ENCODE results near the gene PTPN5.

Gene PTPN5

DNA sequence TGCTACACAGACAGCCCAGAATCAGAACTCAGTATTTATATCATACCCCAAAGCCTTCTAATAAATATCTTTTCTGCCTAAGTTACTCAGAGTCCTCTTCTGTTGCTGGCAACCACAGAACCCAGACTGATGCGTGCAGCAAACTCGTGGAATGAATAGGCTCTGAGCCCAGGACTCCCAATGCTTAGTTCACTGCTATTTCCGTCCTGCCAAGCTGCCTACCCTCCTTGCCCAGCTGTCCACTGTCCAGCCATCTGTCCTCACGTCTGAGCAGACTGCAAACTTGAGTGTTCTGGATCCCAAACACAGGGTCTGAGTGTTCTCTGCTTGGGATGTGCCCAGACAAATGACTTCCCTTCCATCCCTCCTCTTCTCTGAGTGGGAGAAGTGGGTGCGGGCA is 19.4 kb downstream of the PTPN5 start:
- no peak for DNase-seq

DNA sequence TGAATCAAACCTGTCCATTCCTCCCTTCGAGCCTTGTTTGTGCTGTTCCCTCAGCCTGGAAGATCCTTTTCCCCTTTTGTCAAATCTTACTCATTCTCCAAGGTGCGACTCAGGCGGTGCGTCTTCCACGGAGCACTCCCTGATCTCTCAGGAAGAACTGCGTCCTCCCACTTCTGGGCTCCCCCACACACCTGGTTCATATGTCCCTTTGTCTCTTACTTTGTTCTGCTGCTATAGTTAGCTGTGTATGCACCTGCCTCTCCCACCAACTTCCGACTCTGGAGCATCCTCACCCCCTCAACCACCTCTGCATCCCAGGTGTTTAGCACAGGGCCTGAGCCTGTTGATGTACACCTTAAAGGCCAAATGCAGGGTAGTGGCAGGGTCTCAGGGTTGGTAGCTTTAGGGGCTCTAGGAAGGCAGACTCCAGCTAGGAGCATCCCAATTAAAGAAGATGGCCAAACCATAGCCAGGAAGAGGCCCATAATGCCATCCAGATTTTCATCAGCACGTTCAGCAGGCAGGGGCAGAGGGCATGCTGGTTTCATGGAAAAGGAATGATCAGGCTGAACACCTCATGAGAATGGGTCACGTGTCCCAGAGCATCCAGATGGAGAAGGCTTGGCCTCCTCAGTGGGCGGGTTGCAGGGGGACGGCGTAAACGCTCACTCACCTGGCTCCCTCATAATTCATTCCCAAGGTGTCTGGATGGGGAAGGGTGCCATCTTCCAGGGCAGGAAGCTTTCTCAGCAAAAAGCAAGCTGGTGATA is 20.1 kb downstream of the PTPN5 start:
- no peak for DNase-seq

DNA sequence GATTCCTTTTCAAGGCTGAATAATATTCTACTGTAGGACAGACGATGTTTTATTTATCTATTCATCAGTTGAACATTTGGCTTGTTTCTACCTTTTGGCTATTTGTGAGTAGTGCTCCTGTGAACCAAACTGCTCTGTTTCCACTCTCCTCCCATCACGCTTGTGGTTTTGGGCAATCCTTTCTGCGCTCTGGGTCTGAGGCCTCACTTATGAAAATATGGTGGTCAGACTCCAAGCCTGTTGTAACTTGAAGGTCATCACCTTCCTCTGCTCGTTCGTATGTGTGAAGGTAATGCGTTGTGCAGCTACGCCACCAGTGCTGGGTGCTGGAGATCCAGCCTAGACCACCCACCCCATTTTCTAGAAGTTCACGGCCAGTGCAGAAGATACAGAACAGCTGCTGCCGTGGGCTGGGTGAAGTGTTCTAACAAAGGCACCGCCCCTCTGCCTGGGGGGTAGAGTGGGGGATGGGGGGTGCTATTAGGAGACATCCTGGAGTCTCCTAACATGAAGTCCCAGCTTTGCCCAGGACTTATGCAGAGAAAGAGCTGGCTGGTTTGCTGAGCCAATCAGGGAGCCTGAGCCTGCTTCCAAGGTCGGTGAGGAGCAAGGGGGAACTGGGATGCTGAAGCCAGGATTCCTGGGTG is 21.0 kb downstream of the PTPN5 start:
- no peak for DNase-seq

DNA sequence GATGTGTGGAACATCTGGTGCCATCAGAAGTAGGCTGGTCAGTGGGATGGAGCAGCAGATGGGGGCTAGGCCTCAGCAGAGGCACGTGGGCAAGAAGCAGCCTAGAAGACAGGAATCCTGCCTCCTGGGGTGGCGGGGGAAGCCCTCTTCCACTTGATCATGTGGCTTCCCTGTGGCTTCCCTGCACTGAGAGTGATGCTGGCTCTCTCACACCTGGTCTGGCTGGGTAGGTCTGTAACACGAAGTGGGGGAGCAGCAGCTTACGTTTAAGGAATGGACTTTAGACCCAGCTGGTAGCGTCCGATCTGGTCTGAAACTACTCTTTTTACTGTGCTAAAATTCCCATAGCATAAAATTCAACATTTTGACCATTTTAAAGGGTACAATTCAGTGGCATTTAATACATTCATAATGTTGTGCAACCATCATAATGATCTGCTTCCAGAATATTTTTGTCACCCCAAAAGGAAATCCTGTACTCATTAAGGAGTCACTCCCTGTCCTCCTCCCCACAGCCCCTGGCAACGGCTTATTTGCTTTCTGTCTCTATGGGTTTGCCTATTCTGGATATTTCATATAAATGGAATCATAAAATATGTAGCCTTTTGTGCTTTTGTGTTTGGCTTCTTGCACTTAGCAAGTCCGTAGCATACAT is 21.7 kb downstream of the PTPN5 start:
- no peak for DNase-seq

DNA sequence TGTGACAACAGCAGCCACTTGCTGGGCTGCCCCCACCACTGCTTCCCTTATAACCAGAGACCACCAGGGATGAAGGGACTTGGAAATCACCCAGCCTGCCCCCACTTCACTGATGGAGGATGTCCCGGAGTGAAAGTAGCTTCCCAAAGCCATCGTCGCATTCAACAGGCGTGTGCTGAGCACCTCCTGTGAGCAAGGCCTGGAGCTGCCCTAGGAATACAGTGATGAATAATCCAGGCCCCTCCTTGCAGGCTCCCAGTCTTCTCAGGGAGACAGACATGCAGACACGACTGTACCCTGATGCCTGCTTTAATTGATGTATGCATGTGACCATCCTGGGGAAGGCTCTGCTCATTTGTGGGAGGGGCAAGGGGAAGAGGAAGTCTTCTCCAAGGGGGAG is 22.6 kb downstream of the PTPN5 start:
- DNase-seq, result no peak

DNA sequence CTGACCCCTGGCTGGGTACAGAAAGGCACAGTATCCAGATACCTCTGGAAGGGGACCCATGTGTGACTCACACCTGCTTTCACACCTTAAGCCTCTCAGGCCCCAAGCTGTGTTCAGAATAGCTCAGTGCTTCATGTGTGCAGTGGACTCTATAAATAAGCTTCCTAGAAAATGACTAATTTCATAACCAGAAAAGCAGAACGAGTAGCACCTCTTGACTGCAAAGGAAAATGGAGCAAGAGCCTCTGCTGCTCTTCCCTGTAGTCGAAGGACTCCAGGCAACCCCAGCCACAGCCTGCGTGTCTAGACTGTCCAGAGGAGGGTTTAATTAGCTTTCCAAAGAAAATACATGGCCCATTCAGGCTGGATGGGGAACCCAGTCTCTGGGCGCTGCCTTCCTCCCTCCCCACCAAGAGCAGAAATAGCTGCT is 23.1 kb downstream of the PTPN5 start:
- no peak for DNase-seq

DNA sequence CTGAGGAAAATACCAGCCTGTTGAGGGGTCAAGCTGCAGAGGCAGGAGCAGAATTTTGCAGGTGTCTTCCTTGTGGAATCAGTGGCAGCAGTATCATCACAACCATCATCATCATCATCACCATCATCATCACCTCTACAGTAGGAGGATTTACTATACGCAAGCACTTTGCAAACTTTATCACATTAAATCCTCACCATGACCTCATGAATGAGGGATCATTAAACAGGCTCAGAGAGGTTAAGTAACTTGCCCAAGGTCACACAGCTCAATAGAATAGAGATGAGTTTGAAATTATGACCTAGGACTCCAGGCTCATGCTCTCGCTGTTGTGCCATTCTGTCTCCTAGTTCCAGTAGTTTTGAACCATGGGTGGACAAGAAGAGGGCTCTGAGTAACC is 25.6 kb downstream of the PTPN5 start:
- no peak for DNase-seq

DNA sequence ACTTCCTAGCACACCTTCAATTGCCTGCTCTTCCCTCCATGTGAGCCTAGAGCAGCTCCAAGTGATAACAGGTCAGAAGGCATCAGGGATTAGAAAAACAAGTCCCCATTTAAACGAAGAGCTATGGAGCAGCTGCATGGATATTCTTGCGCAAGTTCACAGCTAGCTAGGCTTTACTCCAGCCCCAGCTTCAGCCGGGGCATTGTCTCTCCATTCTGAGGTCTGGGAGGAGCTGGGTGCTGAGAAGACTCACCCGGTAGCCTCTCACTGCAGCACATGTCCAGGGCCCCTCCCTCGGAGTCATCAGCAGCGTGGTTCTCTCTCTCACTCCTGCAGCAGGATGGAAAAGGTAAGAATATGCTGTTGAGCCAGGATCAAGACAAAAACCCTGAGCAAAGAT is 26.0 kb downstream of the PTPN5 start:
- DNase-seq, result no peak

DNA sequence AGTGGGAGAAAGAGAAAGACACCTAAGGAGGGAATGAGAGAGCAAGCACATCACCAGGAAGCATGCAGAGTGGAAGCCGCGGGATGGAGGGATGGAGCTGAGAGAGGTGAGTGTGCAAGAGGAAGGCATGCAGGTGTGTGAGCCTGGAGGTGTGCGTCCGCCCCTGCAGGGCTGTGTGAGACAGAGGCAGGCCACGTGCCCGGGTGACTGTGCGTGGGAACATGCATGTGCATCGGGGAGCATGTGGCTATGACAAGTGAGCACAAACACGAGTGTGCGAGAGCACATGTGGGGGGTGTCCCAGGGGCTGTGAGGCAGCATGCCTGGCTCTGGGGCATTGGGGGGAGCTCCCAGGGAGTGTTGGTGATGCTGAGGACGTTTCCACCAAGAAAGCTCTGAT is 29.9 kb downstream of the PTPN5 start:
- DNase-seq, result no peak

DNA sequence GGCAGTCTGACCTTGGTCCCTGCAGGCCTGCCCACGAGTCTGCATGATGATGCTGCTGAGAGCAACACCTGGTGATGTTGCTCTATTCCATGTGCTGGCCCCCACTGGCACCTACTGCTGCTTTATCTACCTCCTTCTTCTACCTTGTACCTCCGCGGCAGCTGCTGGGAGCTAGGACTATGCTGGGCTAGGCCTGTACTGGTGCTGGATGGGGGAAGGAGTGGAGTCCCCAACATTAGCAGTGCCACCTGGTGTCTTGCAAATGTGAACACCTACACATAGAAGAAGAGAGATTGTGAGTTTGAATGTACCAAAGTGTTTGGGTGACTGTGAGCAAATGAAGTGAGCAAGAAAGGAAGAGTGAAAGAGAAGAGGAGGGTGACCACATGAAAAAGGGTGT is 30.5 kb downstream of the PTPN5 start:
- no peak for DNase-seq

DNA sequence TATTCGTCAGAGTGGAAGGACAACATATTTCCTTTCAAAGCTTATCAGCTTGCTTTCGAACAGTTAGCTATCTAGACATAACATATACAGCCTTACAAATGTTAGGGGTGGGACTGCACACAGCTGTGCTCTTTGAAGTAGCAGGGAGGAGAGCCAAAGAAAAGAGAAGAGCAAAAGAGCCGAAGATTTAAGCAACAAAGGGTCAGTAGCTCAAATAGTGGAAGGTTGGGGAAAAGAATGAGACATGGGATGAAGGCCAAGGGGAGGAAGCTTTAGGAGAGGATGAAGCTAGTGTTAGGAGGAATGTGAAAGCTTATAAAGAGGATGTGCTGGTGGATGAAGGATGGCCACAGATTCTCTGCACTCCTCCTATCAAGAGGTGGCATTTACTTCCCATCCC is 33.8 kb downstream of the PTPN5 start:
- DNase-seq, result no peak

DNA sequence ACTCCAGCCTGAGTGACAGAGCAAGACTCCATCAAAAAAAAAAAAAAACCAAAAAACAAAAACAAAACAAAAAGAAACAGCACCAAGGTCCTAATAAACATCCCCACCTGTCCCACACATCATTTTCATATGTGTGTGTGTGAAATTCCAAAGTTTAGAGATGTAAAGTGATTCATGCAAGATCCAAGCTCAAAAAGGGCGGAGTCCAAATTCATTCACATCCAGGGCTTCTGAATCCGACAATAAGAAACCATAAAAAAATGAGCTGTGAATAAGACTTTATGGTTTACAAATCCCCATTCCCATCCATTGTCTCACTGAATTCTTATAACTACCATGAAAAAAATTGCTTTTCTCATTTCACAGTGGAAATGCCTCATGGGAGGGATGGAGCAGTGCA is 34.7 kb downstream of the PTPN5 start:
- DNase-seq, result no peak

DNA sequence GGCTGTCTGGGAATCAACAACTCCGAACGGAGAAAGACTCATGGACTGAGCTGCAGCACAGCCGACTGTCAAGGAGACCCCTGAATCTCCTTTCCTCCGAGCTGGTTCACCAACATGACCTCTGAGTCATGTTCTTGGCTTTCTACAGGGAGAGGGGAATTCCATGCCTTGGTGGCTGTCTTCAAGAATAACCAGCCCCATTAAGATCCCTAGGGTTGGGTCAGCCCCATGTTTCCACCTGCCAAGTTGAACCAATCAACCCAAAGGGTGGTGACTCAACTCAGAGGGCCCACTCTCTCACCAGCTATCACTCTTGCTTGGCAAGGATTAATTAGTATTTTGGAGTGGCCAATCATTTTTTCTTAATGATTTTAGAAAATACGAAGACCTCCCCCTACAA is 37.3 kb downstream of the PTPN5 start:
- no peak for DNase-seq

DNA sequence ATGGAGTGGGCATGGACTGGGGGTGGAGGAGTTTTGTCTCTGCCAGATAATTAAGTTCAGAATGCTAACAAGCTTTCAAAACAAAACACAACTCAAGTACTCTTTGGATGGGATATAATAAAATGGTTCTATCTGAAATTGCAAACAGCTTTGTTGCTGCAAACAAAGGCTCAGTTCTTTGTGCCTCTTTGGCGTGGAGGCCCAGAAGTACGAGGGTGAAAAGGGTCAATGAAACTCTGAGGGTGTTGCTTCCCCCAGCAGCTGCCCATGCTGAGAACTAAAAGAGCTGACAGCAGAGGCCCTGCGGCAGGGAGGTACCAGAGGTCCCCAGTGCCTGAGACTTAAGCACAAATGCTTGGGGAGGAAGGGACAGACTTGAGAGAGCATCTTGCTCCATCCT is 39.1 kb downstream of the PTPN5 start:
- DNase-seq, result no peak

DNA sequence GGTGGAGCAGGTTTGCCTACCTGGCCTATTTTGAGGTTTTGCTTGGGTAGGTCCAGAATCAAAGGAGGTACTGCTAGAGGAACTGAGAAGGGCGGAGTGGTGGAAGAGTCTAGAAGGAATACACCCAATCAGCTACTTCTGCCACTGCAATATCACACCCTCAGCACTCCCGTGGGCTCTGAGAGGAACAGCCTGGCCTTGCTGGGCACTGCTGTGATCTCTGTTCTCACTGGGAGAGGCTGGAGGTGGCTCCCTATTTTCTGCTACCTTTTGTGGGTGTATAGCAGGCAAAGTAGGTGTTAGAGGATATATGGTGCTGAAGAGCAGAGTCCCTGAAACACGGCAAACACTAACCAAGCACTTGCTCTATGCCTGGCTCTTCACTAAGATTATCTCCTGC is 40.7 kb downstream of the PTPN5 start:
- no peak for DNase-seq

DNA sequence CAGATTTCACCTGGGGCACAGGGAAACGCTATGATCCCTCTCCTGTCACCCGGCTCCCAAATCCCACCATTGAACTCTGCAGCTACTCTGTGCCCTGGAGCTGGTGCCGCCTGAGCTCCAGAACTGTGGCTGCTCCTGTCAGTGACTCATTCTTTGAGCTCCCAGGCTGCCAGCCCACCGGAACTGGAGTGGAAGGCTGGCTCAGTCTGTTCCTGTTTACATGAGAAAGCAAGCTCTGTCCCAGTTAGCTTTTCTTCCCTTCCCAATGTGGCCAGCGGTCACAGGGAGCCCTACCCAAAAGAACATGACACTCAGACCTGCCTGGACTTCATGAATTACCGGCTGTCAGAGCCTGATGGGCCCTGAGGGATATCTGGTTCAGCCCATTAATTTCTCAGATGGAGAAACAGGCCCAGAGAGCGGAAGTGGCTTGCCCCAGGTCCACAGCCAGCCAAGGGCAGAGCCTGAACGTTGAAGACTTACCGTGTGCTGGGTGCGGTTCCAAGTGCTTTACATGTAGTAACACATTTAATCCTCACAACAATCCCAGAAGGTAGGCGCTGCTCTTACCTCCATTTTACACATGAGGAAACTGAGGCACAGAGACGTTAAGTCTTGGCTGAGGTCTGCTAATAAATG is 41.8 kb downstream of the PTPN5 start:
- no peak for DNase-seq

DNA sequence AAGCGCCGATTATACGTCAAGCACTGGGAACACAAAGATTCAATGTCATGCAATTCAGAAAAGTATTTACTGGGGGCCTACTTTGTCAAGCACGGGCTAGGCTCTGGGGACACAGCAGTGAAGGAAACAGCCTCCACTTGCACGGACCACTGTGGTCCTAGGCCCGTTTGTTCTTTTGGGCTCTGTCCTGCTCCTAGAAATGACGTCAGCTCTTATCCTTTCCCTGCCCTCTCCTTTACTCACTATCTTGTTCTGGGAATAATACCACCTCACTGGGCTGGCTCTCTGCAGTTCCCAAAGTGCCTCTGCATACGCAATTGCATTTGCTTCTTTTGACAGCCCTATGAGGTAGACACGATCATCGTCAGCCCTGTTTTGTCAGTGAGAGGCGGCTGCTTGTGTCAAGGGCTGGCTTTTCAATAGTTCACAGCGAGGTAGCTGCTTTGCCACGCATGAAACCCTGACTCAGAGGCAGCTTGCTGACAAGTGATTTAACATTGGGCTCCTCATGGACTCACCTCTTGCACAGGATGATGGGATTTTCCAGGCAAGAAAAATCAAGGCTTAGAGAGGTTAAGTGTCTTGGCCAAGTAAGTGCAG is 42.7 kb downstream of the PTPN5 start:
- DNase-seq, result no peak

DNA sequence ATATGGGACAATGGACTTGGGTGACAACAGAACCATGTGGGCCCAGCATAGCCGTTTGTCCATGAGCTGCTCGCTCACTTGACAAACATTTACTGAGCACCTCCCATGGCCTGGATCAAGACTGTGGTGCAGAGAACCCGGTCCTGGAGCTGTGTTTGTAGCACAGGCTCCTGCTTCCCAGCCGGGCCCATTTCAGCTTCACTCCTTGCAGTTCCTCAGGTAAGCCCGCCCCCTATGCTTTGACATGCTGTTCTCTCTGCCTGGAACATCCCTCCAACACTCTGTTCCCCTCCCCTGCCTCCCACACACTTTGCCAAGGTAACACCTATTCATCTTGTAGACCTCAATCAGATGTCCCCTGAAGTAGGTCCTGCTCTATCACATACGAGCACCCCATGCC is 46.3 kb downstream of the PTPN5 start:
- no peak for DNase-seq

DNA sequence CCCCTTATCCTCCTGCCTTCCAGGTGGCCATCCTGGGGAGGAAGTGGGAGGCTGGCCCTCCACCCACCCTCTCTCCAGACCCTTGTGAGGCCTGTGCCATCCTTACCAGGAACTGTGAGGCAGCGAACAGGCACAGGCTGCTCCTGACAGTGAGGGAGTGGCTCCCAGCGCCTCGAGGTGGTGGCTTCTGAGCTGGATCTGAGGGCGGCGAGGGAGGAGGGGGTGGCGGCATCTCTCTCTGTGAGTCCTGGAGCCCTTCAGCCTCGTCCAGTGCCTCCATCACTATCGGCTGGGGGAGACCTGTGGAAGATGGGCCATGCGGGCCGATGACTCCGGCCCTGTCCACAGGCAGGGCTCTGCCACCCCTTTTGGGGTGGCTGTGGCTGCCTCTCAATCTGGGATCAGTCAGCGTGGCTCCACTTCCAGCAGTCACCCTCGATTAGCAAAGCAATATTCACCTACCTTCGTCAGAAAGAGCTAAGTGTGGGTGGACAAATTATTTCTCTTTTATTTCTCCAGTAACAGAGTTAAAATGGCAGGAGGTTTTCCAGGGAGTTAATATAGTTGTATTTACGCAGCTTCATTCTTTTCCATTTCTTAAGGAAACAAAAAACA is 47.6 kb downstream of the PTPN5 start:
- DNase-seq, result no peak

DNA sequence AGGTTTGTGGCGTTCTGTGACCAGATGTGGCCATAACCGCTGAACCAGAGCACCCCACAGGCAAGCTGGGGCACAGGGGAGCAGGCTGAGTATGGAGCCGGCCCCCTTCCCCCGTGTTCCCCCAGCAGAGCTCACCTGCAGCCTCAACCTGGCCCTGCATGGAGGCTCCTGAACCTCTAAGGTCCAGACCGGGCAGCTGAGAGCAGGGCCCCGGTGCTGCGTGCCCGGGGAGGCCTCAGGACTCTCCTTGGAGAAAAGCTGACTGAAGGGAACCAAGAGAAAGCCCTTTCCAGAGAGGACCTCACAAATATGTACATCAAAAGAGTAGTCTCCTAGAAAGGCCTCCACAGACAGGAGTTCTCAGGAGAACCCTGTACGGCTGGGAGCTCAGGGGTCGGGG is 48.2 kb downstream of the PTPN5 start:
- DNase-seq, result no peak

DNA sequence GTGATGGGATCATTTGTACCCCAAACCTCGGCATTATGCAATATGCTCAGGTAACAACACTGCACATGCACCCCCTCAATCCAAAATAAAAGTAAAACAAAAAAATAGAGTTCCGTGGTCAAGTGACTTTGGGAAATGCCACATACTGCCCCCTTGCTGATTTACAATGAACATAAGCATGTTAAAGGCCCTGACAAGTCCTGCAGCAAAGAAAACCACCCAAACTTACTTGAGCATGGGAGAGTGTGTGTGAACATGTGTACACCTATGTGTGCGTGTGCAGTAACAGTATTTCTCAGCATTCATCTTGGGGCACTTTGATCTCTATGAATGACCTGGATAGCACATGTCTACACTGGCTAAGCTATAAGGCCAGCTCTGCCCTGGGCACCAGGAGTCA is 49.8 kb downstream of the PTPN5 start:
- DNase-seq, result no peak

DNA sequence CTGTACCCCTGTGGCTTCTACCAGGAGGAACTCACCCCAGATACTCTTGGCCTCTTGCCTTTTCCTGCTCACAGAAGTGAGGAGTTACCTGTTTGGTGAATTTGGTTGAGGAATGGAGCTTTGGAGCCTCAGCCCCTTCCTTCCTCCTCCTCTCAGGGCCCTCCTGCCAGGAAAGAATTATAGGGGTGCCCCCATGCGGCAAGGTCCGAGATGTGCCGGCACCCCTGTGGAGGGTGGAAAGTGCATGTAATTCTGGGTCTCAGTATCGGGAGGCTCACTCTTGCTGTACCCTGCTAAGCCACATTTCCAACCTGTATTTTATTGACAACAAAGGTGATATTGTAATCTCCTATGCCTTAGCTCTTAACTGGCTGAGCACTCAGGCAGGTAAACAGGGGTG is 51.9 kb downstream of the PTPN5 start:
- DNase-seq, result no peak

DNA sequence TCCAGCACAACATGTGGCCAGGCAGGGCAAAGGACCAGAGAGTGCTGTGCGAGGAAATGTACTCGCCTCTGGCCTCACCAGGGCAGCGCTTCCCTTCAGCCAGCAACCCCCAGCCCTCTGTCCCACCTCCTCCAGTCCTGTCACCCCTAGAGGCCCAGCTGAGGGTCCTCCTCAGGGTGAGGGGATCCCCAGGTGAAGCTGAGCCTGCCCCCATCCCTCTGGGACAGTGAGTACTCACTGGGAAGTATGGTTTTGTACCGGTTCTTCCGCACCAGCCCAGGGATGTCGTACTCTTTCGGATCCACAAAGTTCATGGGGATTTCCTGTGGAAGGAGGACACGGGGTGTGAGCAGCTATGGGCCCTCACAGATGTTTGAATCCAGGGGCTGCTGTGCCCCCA is 54.0 kb downstream of the PTPN5 start:
- no peak for DNase-seq
